HG03280 (cell line): ENCODE results near the gene CCSER1.

Source experiments
- ATAC-seq: cut with Tn5 transposase; IDR thresholded peaks from one replicate; pipeline ENCODE4 v1.9.1; 2021; ENCODE audit warnings: mild to moderate bottlenecking, moderate library complexity; ENCODE audit not compliant: unreplicated experiment

The CCSER1 gene

DNA sequence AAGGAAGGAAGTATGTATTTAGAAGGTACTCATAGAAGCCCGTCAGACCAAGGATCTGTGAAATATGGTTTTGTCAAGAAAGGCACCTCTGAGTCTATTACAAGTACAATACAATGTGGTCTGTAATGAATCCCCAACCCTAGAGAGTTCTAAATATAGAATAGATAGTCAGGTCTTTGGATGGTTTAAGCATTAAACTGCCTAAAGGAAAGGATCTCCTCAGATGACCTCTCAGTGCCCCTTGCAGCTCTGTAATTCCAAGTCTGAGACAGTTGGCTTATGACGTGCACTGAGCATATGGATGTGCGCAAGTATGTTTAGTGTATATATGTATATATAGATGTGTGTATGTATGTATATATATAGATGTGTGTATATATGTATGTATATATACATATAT, 62.0 kb downstream of the CCSER1 start:
- ATAC-seq: no peak

DNA sequence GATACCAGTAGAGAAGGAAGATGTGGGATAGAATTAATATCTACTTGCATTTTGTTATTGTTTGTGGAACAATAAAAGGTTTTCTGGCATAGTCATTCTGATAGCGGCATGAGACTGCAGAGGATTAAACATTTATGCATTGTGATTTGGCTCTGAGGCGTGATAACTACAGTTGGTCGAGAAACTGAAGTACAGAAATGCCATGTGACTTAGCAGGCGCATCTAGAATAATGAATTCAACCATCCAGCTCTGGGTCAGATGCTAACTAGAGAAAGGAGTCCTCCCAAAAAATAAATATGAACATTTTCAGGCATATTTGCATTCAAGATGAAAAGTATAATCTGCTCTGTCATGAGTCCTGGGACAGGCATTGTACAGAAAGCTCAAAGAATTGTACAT, 62.8 kb downstream of the CCSER1 start:
- no peak for ATAC-seq

DNA sequence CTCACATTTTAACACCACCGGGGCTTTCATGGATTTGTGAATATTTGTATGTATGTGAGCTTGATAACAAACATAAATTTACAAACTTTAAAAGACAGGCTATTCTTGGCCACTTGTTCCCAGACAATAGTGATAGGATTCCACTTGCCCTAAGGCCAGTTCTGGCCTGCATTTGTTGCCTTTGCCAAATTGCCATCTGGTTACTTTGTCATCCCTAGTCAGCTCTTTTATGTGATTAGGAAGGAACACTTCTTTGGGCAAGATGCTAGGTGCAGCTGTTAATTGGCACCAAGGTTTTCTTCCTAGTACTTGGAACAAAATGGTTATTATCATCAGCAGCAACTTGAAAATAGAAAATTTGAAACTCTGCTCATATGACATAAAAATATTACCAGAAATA, 63.3 kb downstream of the CCSER1 start:
- no peak for ATAC-seq

DNA sequence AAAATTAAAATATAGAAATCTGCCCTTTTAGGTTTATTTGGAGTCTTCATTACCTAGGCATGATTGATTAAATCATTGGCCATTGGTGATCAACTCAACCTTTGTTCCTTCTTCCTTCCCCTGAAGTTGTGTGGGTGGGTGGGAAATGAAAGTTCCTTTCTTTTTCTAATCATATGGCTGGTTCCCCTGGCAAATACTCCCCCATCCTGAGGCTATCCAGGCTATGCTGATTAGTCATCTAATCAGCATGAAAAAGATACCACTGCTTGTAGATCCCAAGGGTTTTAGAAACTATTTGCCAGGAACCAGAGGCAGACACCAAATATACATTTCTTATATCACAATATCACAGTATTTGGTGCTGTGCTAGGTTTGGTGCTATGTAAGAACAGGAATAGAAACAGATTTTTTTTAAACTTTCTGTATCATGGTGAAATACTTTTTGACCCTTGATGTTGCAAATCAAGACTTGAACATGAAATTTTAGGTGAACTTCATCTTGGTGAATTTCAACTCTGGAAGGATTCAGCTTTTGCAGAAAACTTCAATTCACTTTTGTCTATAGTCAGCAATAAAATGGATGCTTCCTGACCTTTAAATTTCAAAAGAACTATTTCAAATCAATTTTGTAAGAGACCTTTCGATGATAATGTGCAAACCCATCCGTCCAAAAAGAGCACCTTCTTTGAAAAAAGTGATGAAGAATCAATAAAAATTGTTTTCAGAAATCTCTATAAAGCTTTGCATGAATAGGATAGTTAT, 71.1 kb downstream of the CCSER1 start:
- ATAC-seq: no peak

DNA sequence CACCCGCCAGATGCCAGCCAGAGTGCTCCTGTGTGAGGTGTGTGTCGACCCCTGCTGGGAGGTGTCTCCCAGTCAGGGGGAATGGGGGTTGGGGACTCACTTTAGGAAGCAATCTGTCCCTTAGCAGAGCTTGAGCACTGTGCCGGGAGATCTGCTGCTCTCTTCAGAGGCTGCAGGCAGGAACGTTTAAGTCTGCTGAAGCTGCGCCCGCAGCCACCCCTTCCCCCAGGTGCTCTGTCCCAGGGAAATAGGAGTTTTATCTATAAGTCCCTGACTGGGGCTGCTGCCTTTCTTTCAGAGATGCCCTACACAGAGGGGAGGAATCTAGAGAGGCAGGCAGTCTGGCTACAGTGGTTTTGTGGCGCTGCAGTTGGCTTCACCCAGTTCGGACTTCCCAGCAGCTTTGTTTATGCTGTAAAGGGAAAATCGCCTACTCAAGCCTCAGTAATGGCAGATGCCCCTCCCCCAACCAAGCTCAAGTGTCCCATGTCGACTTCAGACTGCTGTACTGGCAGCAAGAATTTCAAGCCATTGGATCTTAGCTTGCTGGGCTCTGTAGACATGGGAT, 80.8 kb downstream of the CCSER1 start:
- ATAC-seq: no peak

DNA sequence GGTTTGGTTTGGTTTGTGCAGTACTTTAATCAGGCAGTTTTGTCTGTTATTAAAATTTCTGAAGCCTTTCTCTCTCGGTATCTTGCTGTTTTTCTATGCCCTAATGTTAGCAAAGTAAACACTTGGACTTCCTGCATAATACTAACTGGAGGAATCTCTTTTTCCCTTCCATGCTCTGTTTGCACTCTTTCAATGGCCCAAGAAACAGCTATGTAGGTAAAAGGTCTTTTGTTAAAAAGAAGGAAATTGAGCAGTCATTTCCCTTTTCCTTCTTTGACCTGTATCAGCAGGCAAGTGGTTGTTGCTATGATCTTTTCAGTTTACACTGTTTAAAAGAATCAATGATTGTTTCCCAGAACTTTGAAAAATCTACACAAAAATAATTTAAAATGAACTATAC, 82.7 kb downstream of the CCSER1 start:
- ATAC-seq: no peak

DNA sequence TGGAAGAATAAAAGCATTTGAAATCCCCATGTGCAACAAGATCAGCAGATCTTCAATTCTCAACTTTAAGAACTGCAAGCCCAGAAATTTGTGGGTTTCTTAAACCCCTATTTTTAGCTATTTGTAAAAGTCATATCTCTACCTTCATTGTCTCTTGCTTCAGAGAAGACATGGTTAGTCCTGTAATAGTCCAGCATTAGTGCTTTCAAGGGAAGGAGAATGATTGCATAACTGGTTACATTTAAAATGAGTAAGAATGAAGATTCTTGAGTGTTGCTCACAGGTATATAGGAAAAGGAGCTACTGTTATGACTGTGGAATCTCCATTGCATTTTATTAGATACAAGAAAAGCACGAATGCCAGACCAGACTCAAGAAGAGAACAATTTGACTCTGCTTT, 84.0 kb downstream of the CCSER1 start:
- ATAC-seq: no peak

DNA sequence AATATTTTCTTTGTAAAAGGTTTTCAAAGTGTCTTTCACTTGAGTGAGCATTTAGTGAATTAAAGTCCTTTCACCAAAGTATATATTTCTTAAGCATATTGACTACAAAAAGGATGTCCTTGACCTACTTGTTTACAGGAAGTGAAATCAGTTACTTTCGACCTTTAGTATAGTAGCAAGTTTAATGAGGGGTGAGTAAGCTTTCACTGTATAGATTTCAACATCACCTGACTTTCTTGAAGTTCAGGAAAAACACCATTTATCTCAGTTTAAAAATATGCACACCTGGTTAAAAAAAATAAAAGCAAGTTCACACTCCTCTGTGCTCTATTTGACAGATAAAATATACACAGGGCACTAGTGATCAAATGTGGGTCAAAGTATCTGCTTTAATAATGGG, 88.1 kb downstream of the CCSER1 start:
- ATAC-seq: peak; percentile 64

DNA sequence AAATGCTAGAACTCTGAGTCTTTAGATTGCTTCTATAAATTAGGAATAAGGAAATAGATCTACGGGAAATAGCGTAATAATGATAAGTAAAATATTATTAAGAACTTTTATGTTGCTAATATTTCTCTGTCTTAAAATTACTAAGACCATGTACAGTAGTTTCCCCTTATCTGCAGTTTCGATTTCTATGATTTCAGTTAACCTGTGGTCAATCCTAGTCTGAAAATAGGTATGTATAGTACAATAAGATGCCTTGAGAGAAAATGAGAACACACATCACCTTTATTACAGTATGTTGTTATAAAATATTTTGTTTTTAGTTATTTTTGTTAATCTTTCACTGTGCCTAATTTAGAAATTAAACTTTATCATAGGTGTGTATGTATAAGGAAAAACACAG, 92.6 kb downstream of the CCSER1 start:
- no peak for ATAC-seq

DNA sequence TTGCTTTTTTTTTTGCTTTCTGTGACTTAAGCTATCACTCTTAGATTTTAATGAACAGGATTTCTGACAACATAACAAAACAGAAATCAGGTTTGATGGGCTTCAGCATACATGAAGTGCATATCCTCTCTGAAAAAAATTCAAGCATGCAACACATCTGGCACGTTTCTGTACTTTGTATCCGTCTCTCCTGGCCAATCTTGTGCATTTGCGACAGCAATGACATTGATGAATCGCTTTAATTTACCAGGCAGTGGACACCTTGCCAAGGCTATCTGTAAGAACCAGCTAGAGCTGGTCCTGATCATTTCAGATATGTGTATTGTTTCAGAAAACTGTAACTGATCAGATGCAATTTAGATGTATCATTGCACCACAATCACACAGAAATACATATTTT, 93.3 kb downstream of the CCSER1 start:
- no peak for ATAC-seq

DNA sequence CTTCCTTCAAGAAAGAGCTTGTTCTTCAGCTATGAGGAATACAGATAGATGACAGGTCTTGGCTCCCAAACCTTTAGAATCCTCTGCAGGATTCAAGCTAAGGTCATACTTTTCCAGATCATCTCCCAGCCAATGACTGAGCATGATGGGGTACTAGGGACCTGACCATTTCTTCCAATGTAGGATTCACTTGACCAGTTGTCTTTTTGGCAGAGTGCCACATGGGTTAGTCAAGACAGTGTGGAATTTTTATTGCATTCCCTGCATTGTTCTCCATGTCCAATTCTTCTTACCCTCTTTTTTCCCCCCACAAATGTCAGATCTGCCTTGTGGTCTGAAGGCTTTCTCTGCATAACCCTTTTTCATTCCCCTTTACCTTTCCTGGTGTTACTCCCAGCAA, 99.5 kb downstream of the CCSER1 start:
- no peak for ATAC-seq

DNA sequence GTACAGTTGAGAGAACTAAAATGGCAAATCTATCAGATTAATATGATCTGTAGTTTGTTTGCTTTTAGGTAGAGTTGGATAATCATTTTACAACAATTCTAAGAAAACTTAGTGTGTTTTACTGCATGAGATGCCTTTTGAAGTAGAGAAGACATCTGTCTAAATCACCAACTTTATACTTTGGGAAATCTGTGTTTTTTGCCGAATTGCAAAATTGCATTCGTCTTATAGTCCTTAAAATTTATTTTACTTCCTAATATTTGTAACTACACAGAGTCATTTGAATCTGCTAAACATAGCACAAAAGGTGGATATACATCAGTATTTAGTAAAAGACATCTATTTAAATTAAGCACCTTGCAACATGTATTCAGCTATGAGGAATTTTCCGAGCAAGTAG, 100.0 kb downstream of the CCSER1 start:
- no peak for ATAC-seq

DNA sequence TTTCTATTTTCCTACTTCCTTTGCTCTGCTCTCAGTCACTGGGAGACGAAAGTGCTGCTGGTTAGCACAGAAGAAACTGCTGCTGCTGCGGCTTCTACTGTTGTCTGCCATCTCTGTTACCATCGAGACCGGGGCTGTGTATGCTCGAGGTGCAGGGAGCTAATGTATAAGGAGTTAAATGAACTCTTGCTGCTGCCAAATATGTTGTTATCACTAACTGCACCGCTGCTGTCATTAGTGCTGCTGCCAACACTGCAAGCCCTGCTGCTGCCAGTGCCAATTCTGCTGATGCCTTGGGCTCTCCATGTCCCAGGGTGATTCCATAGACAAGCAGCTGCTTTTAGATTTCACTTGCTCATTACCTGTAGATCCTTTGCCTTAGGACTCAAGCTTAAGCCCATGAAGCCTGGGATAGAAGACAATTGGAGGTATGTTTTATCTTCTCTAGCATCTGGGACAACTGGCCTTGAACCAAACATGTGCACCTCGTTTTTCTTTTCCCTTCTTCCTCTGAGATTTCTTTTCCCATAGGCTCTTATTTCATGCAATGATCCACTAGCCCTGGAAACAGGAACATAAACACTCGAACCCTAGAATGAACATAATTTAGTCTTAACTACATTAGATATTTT, 107.8 kb downstream of the CCSER1 start:
- ATAC-seq: no peak

DNA sequence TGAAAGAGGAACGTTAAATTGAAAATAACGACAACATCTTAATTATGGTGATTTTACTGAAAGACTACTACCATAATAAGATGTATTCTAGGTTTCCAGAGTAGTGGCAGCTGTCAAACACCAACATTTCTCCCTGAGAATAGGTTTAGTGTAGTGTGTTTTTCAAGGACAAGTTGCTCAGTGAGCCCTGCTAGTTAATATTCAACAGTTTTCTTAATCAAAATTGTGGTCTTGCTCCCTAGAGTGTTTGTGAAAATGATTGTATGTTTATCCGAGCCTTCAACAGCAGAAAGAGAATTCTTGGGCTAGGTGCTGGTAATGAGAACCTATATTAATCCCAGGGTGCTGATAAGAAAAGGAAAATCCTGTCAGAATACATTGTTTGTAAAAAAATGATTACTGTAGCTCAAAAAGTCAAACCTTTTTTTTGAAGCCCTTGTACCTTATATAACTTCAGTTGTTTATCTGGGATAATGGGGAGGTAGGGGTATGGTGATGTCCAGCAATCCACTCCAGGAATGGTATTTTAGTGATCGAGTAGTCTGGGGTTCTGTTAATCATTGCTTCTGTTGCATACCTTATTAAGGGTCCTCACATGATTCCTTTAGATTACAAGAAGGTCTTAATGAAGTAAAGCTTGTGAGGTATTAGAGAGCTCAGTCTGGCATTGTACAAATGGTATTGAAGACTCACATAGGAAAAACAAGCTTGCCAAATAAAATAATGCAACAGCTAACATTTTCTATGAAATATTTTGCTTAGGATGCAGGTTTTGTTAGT, 110.7 kb downstream of the CCSER1 start:
- ATAC-seq: no peak

DNA sequence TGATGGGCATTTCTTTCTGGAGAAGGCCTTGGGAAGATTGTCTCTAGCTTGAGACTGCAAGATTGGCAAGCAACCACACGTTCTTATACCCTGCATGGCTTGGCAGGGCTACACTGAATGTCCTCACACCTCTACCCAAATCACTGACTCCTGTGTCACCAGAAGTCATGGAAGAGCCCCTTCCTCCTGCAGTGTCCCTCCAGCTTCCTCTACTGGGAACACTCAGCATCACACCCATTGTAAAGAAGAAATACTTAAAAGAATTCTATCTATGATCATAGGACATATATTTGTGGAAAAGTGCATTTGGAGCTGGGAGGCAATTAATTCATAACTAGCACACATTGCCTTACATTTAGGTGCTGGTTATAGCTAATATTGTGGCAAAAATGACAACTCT, 113.1 kb downstream of the CCSER1 start:
- ATAC-seq: no peak

DNA sequence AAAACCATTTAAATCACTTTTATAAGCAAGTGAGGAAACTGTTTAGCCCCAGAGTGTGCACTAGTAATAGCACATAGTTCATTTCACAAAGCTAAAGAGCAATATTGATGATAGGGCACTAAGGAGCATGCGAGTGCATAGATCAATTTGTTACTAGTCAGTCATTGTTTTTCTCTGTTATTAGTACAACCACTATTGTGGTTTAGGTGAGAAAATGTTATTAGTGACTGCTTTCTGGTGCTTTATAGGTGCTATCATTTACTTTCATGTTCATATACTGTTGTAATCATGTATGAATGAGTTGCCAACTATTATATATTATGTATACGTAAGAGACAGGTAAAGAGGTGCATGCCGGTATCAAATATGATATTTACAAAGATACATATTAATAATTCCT, 113.8 kb downstream of the CCSER1 start:
- ATAC-seq: no peak

DNA sequence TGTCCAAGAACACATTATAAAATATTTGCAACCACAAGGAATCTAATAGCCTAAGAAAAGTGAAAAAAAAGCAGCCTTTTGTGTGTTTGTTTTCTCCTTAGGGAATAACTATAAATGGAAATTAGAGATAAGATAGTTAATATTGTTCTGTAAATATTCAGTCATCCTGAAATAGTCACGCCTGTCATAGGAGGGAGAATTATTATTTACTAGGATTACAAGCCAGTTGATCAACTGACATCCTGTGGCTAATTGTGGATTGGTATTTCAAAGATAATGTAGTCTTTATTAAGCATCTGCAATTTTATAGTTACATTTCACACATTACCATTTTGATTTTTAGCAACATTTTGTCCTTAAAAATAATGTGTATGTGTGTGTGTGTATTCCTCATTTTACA, 118.6 kb downstream of the CCSER1 start:
- ATAC-seq: no peak

DNA sequence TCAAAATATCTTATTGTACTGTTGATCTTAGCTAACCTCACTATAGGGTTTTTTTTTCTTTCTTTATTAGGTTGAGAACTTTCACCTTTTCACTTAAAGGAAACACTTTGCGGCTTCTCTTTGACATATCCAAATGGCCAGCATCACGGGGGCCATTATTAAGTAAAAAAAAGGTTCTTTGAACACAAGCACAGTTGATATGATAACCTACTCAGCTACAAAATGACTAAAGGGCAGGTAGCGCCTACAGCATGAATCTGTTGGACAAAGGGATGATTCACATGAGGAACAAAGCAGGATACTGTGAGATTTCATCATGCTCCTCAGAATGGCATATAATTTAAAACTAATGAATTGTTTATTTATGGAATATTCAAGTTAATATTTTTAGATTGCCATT, 119.6 kb downstream of the CCSER1 start:
- ATAC-seq: no peak

DNA sequence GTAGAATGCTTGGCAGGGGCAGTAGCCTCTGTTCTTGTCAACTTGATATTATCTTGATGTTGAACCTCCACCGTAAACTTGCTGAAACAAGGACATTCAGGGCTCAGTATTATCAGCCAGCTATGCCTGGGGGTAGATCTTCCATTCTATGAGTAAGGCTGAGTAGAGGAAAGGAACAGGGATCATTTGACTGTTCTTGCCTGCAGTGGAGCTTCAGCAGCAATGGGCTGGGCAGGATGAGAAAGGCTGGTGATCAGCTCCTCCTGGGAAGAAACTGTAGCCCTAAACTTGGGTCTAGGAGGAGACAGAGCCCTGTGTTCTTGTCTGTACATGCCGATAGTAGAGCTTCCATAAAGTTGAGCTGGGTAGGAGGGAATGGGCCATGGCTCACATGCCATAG, 127.2 kb downstream of the CCSER1 start:
- ATAC-seq: no peak

DNA sequence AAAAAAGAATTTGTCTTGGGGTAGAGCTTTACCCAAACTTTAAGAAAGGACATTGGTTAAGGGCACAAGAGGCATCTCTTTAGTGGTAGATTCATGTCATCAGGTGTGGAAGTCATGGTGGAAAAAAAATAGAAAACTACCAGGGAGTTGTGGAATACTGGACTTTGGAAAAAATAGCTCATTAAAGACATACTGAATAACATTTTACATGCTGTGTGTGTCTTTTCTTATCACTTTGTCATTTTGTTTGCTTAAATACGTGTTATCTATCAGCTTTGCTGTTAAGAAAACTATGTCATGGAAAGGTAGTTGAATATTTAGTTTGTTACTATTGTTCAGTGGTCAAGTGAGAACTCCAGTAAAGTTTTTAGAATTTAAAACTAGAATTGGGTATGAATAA, 147.0 kb downstream of the CCSER1 start:
- no peak for ATAC-seq

DNA sequence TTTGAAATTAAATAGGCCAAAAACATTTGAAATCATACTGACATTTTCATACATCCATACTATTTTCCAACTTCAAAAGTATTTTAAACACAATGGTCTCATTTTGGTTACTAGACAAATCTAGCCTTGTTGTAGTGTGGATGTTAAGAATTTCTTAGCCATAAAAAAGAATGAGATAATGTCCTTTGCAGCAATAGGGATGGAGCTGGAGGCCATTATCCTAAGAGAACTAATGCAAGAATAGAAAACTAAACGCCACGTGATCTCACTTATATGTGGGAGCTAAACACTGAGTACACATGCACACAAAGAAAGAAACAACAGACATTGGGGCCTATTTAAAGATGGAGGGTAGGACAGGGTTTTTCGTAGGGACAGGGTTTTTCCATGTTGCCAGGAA, 153.8 kb downstream of the CCSER1 start:
- ATAC-seq: no peak
